Right lung (tissue), 5 donors: Measurements from ENCODE around the gene MMP14. TPM values are rescaled to one million over a fixed set of nuclear protein-coding genes. Genes with fewer than 3 reads are reported as not detected.
A peak's percentile ranks its signal among the peaks of the same experiment; 100 is the strongest.
"Not testable (repeated sequence)": the region's sequence is repeated elsewhere in the genome, so short reads cannot be mapped to it uniquely, and the experiment has no call there.

ENCODE experiments used
- DNase-seq, 2 donors: peaks; one replicate each; pipeline ENCODE4 v3.0.0-alpha.2; 2013
- polyA plus RNA-seq, 5 donors: library from polyadenylated mRNA; unstranded; fragments of 120-200 nt; gene quantifications; one replicate each; pipeline versions ENCODE4 v1.2.1 to v1.2.3, GENCODE V29; 2013; ENCODE audit warnings: inconsistent platforms in 1 of 5, low replicate concordance in 1 of 5; ENCODE audit not compliant: insufficient read length in 5 of 5, insufficient read depth in 1 of 5

The MMP14 gene
- polyA plus RNA-seq, 5 donors: 165 to 216 (median 186) TPM

DNA sequence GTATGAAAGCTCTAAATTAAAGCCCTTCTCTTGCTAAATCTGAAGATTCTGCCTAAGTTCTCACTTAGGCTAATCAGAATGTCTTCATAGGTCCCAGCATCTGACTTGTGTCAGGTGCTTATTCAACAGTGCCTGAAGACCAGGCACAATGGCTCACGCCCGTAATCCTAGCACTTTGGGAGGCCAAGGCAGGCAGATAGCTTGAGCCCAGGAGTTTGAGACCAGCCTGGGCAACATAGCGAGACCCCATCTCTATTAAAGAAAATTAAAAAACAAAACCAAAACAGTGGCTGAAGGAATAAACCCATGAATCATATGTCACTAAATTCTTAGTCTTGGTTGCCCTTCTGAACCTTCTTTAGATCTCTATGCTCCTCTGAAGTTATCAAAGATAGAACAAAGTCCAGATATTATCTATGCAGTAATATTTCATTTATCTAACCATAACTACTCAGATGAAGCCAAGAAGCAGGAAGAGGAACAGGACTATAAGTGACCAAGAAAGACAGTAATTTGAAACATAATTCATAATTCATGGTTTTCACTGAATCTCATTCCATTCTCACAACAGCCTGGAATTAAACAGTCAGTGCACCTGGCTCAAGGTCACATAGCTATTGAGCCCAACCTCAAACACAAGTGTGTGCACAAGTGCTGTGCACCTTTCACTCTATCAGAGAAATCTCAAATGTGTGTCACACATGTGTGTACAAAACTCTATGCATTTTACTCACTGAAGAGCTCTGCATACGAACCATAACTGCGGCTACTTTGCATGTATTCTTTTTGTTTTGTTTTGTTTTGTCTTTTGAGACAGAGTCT is 27.8 kb upstream of the MMP14 start:
- no peak for DNase-seq

DNA sequence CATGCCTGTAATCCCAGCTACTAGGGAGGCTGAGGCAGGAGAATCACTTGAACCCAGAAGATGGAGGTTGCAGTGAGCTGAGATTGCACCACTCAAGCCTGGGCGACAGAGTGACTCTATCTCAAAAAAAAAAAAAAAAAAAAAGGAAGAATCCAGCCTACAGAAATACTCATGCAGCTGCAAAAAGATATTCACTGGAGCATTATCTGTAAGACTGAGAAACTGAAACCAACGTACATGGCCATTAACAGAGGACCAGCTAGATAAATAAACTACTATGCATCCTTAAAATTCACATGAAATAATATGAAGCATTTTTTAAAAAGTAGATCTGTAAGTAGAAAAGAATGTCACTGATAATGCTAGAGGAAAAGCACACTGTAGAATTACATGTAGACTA is 24.7 kb upstream of the MMP14 start:
- DNase-seq: no peak

DNA sequence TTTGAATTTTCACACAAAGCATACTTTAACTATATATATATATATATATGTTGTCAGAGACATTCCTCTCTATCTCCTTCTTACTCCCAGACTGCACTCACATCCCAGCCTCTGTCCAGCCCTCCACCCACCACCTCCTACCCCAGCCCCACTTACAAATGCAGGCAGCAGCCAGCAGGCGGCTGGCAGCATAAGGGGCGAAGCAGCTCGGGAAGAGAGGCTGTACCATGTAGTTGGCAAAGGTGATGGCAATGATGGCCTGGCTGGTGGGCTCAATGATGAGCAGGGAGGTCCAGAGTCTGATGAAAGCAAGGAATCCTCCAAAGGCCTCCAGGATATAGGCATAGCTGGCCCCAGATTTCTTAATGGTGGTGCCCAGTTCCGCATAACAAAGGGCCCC is 23.6 kb upstream of the MMP14 start:
- no peak for DNase-seq

DNA sequence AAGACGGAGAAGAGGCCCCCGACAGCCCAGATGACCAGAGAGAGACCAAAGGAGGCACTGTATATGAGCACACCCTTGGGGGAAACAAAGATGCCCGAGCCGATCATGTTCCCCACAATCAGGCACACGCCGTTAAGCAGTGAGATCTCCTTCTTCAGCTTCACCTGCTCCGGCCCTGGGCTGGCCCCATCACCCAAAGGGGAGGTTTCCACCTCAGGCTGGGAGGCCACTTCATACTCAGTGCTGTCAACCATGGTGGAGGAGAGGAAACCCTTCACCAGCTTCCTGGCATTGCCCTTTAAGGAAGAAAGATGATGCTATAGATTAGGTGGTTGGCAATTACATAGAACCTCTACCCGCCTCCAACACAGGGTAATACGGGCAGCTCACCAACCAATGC is 23.2 kb upstream of the MMP14 start:
- DNase-seq: no peak

GRCh38 chr14:22814373-22814772 is 22.0 kb upstream of the MMP14 start:
- no peak for DNase-seq

GRCh38 chr14:22814941-22815713 is 21.3 kb upstream of the MMP14 start, which contains the start of gene SLC7A7:
Gene SLC7A7 (minus strand): TSS chr14:22815435. CDS start chr14:22813398, 2,037 bp downstream.
- DNase-seq: no peak

DNA sequence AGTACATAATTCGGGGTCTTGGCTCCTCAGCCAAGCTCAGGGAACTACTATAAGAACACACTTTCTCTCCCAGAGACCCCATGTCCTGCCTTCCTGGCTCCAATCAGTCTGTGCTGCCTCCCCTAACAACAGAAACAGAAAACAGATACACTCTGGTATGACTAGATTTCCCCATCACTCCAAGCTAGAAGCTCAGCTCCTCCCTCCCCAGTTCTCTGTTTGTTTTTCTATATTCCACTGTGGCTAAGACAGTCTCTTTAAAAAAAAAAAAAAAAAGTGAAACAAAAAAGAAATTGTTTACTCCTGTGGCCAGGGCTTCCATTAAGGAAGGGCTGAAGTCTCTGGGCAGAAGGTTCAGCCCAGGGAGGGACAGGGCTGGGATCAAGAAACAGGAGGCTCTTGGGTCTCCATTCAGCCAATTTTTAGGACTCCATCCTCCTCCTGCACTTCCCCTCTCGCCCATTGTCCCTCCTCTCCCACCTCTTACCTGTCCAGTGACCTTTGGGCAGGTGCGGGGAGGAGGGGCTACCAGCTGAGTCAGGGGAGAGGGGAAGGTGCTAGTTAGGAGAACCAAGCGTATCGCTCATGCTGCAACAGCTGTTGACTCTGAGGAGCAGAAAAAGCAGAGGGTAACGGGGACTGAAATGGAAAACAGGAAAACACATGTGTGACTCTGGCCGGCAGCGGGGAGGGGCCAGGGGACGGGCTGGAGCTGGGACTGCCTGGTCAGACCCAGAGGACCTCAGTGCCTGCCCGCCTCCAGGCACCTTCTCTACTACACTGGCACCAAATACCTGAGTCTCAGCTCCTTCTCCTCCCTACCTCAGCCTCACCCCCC is 17.0 kb upstream of the MMP14 start:
- DNase-seq: peak; percentile 64 to 80

- no peak for DNase-seq
Measured at GRCh38 chr14:22820731-22821130, 15.7 kb upstream of the MMP14 start.

- no peak for DNase-seq
Measured at GRCh38 chr14:22821193-22822015, 15.0 kb upstream of the MMP14 start.

DNA sequence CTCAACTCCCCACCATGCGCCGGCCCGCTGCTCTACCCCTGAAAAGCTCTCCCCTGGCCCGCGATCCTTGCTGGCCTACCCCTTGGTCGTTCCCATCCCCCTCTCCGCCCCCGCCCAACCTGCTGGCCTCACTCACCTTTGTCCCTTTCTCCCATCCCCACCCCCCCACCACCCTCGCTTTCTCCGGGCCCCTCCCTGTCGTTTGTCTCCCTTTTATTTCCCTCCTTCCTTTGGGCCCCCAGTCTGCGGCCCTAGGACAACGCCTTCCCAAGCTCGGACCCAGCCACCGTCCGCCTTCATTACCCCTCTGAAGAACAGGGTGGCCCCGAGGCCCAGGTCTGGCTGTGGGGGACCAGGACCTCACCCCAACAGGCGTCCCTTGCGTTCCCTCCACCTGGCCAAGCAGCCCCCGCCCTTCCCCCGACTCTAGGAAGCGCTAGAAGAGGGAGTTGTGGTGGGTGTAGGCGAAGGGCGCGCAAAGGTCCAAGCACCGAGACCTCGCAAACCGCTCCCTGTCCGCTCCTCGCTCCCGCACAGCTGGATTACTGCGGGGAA is 14.3 kb upstream of the MMP14 start:
- DNase-seq: no peak

DNA sequence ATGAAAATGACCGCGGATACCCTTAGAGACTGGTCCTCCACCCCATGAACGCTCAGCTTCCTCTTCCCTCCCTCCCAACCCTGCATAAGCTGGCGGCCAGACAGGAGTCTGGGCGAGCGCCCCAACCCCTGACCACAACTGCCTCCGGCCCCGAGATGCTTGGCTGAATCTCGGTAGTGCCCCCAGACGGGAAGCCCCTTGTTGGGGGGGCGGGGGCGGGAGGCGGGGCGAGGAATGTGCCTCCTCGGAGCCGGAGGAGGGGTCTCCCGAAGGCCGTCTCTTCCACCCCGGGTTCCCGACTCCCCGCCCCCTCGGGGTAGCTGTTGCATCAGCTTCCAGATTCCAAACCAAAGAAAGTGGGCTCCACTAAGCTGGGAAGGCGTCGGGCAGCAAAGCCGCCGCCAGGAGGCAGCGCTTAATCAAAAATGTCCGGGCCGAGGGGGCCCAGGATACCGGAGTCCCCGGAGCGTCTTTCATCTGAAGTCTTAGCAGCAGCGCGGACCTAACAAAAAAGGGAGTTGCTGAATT is 13.8 kb upstream of the MMP14 start:
- peak; percentile 89 for DNase-seq

DNA sequence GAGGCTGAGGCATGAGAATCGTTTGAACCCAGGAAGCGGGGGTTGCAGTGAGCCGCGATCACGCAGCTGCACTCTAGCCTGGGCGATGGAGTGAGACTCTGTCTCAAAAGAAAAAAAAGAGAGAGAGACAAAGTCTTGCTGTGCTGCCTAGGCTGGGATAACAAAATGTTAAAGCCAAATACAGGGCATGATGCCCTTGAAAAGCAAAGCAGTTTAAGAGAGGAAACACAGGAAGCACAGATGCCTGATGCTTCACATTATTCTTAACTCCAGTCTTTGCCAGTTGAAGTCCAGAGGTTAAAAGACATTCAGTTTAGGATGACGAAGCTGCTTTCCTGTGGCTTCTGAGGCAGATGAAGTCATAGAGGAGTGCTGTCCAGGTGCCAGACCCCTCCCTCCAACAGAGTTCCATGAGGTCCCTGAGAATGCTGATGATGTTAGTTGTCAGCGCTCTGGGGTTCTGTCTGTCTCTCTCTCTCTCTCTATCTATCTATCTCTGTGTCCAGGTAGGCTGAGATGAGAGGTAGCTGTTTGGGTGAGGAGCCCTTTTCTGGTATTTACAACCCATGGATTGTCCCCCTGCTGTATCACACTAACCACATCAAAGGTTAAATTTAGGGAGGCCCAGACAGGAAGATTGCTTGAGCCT is 11.6 kb upstream of the MMP14 start:
- no peak for DNase-seq

DNA sequence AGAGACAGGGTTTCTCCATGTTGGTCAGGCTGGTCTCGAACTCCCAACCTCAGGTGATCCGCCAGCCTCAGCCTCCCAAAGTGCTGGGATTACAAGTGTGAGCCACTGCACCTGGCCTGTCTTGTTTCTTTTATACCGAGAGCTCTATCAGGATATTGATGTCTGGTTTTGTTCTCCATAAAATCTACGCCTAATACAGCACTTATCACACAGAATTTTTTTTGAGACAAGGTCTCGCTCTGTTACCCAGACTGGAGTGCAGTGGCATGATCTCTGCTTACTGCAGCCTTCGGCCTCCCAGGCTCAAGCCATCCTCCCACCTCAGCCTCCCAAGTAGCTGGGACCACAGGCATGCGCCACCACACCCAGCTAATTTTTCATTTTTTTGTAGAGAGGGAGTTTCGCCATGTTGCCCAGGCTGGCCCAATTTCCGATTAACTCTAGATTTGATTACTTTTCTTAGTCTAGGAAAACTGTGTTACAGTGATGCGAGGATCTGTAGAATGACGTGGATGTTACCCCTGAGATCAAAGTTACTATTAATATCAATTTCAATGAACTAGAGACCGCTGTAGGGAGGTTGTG is 7.2 kb upstream of the MMP14 start:
- not testable (repeated sequence) for DNase-seq

DNA sequence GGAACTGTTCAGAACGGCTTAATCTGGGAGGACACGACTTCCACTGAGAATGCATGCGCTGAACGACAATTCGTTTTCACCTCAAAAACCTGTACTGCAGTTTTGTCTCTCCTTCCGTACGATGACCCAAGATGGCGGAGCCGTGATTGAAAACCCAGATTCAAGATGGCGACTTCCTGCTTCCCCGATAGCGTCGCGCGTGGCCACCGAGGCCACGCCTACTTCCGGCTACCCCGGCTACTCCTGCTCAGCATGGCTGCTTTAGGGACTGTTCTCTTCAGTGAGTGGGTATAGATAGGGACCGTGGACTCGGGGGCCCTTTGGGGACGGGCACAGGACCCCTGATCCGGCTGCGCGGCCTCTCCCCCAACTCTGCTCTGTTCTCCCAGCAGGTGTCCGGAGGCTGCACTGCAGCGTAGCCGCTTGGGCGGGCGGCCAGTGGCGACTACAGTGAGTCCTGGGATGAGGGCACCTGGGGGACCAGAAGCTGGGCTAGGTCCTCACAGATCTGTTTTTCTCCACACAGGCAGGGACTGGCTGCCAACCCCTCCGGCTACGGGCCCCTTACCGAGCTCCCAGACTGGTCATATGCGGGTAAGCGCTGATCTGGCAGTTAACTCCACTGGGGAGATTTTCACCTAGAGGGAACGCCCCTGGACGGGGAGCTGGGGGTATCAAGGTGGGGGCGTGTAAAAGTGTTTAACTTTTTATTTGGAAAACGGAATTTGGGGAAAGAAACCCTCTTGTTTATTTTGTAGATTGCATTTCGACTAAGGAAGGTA is 6.5 kb upstream of the MMP14 start, which contains the start of gene MRPL52:
MRPL52 (plus strand) TSS at position 227 of the 782 bp plus-strand sequence; CDS start at position 253, 26 bp downstream.
- peak; percentile 92 to 94 for DNase-seq

GRCh38 chr14:22830443-22831010 is 5.9 kb upstream of the MMP14 start:
- no peak for DNase-seq

- no peak for DNase-seq
Measured at GRCh38 chr14:22835505-22835904, 880 bp upstream of the MMP14 start.

- DNase-seq: peak in 1 of 2 donors; percentile 53
Measured at GRCh38 chr14:22837114-22837749, 847 bp downstream of the MMP14 start.
